ENCODE results near the gene ZNF518A.
A peak's percentile ranks its signal among the peaks of the same experiment; 100 is the strongest.

ZNF518A gene

DNA sequence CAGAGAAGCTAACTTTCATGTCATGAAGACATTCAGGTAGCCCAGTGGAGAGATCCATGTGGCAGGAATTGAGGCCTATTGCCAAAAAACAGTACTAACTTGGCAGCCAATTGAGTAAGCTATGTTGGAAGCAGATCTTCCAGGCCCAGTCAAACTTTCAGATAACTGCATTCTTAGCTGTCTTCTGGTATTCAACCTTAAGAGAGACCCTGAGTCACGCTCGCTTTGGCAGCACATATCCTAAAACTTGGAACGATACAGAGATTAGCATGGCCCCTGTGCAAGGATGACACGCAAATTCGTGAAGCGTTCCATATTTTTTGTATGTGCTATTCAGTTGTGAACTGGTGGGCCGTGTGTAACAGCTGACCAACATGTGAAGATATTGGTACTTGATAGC lies 17.6 kb upstream of the ZNF518A start:
- Histone ChIP-seq H2AFZ (ENCODE audit: low read depth, low read length) (no peak overlapping the region), H3K4me3 (ENCODE audit: low read length) (no peak overlapping the region), H3K36me3 (ENCODE audit: insufficient read depth, low read length) (no peaks in the 10 kb centered on the region), H3K9me3 (ENCODE audit: low read length) (peaks cover 6% of the 10 kb centered on the region), H3K27me3 (ENCODE audit: insufficient read depth, low read length) (no peaks in the 10 kb centered on the region), H3K4me1 (ENCODE audit: insufficient read depth, low read length) (peaks cover 6% of the 10 kb centered on the region)

- Histone ChIP-seq H3K27me3 (ENCODE audit: insufficient read depth, low read length) (no peaks in the 10 kb centered on the region), H3K4me1 (ENCODE audit: insufficient read depth, low read length) (no peaks in the 10 kb centered on the region), H3K4me3 (ENCODE audit: low read length) (no peak overlapping the region), H2AFZ (ENCODE audit: low read depth, low read length) (no peak overlapping the region), H3K36me3 (ENCODE audit: insufficient read depth, low read length) (no peaks in the 10 kb centered on the region), H3K9me3 (ENCODE audit: low read length) (no peaks in the 10 kb centered on the region)
Observed at GRCh38 chr10:96118604-96119450, 11.3 kb upstream of the ZNF518A start.

DNA sequence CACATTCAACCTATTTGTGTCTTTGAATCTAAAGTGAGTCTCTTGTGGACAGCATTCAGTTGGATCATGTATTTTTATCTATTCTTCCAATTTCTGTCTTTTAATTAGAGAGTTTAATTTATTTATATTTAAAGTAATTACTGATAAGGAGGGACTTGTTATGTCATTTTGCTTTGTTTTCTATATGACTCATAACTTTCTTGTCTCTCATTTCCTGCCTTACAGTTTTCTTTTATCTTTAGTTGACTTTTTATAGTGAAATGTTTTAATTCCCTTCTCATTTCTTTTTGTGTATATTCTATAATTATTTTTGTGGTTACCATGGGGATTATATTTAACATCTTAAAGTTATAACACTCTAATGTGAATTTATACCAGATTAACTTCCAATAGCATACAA lies 7.3 kb upstream of the ZNF518A start:
- H2AFZ ChIP-seq (ENCODE audit: low read depth, low read length): no peak overlapping the region
- no peaks in the 10 kb centered on the region for H3K27me3 ChIP-seq (ENCODE audit: insufficient read depth, low read length)
- peaks cover 9% of the 10 kb centered on the region for H3K4me1 ChIP-seq (ENCODE audit: insufficient read depth, low read length)
- H3K9me3 ChIP-seq (ENCODE audit: low read length): no peaks in the 10 kb centered on the region
- H3K4me3 ChIP-seq (ENCODE audit: low read length): no peak overlapping the region
- H3K36me3 ChIP-seq (ENCODE audit: insufficient read depth, low read length): no peaks in the 10 kb centered on the region

DNA sequence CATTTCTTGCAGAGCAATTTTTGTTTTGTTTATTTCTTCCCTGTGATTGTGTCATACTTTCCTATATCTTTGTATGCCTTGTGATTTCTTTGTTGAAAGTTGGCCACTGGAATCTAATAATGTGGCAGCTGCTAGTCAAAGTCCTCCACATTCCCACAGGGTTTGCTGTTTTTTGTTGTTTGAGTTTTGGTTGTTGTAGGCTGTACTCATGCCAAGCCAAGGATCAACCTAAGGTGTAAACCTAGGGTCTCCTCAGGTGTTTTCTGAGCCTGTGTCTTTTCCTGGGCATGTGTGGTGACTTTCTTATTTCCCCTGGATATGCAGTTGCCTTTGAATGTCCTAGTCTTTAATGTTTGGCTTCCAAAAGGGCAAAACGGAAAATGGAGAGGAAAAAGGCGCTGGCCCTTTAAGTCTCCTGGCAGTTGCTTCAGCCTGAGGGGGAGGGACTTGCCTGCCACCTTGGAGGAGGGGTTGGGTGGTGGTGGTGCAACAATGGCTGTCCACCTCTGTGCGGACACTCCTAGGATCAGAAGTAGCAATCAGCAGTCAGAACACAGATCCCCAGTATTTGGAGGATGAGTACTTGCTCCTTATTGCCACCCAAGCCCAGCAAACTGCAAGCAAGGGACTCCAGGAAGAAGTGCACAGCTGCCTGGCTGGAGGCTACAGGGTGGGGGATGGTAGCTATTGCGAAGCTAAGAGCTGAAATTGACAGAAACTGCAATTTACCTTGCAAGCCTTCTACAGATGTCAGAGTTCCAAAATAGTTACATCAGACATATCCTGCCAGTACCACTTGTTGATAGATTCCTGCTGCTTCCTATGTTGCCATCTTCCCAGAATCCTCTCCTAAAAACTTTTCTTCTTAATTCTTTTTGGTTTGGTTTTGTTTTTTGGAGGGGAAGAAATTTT lies 5.6 kb upstream of the ZNF518A start:
- Histone ChIP-seq H3K36me3 (ENCODE audit: insufficient read depth, low read length) (no peaks in the 10 kb centered on the region), H3K4me1 (ENCODE audit: insufficient read depth, low read length) (peaks cover 14% of the 10 kb centered on the region), H3K4me3 (ENCODE audit: low read length) (peak overlapping the region; percentile 52), H3K9me3 (ENCODE audit: low read length) (no peaks in the 10 kb centered on the region), H3K27me3 (ENCODE audit: insufficient read depth, low read length) (no peaks in the 10 kb centered on the region), H2AFZ (ENCODE audit: low read depth, low read length) (peak overlapping the region; percentile 85)

DNA sequence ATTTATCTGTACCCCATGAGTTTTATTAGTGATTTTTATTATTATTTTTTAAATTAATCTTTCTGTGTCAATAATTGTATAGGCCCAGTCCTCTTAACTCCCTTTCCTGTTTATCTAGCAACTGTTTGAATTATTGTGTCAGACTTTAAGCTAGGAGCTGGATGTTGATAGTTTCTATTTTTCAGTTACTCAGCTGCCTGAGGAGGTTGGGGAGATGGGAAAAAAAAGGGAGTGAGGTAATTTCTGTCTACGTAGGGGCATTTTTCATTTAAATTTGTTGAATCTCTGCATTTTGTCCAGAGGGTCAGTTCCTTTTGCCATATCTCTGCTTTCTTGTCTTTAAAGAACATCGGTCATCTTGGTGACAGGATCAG lies 5.0 kb upstream of the ZNF518A start:
- Histone ChIP-seq H3K36me3 (ENCODE audit: insufficient read depth, low read length) (no peaks in the 10 kb centered on the region), H2AFZ (ENCODE audit: low read depth, low read length) (no peak overlapping the region), H3K27me3 (ENCODE audit: insufficient read depth, low read length) (no peaks in the 10 kb centered on the region), H3K4me1 (ENCODE audit: insufficient read depth, low read length) (peaks cover 14% of the 10 kb centered on the region), H3K4me3 (ENCODE audit: low read length) (no peak overlapping the region), H3K9me3 (ENCODE audit: low read length) (no peaks in the 10 kb centered on the region)

DNA sequence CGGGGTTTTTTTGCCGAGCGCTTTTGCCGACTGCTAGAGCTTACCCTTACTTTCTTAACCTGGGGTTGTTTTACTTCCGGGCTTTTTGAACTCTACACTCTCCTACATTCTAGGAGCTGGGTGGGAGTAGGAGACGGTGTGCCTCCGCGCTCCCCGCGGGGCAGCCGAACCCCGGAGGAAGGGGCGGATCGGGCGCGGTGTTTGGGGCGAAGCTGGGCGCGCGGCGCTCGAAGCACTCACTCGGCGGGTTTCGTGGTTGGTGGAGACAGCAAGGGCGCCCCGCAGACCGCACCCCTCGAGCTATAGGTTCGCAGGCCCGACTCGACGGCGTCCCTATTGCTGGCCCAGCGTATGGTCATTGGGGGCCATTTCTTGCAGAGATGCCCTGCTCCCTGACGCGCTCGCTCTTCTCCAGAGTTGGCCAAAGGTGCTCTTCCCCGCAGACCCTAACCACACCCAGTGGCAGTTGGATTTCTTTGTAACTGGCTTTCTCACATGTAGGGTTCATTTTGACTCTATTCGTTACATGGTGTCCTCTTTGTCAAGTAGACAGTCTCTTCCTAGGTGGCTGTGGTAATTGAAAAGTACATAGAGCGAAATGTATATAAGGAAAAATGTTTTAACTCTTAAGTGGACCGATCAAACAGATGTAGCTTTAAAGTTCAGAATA lies 364 bp downstream of the ZNF518A start:
- H3K9me3 ChIP-seq (ENCODE audit: low read length): no peaks in the 10 kb centered on the region
- peak overlapping the region; percentile 84 for H3K4me3 ChIP-seq (ENCODE audit: low read length)
- H2AFZ ChIP-seq (ENCODE audit: low read depth, low read length): peak overlapping the region; percentile 85
- peaks cover 25% of the 10 kb centered on the region for H3K36me3 ChIP-seq (ENCODE audit: insufficient read depth, low read length)
- no peaks in the 10 kb centered on the region for H3K27me3 ChIP-seq (ENCODE audit: insufficient read depth, low read length)
- H3K4me1 ChIP-seq (ENCODE audit: insufficient read depth, low read length): peaks cover 18% of the 10 kb centered on the region

- Histone ChIP-seq H2AFZ (ENCODE audit: low read depth, low read length) (no peak overlapping the region), H3K4me3 (ENCODE audit: low read length) (peak overlapping the region; percentile 84), H3K27me3 (ENCODE audit: insufficient read depth, low read length) (no peaks in the 10 kb centered on the region), H3K4me1 (ENCODE audit: insufficient read depth, low read length) (peaks cover 18% of the 10 kb centered on the region), H3K36me3 (ENCODE audit: insufficient read depth, low read length) (peaks cover 35% of the 10 kb centered on the region), H3K9me3 (ENCODE audit: low read length) (no peaks in the 10 kb centered on the region)
Observed at GRCh38 chr10:96131621-96132020, 1.5 kb downstream of the ZNF518A start.

- Histone ChIP-seq H3K36me3 (ENCODE audit: insufficient read depth, low read length) (peaks cover 50% of the 10 kb centered on the region), H2AFZ (ENCODE audit: low read depth, low read length) (no peak overlapping the region), H3K4me1 (ENCODE audit: insufficient read depth, low read length) (peaks cover 18% of the 10 kb centered on the region), H3K9me3 (ENCODE audit: low read length) (no peaks in the 10 kb centered on the region), H3K4me3 (ENCODE audit: low read length) (no peak overlapping the region), H3K27me3 (ENCODE audit: insufficient read depth, low read length) (no peaks in the 10 kb centered on the region)
Observed at GRCh38 chr10:96133135-96133534, 3.0 kb downstream of the ZNF518A start.

GRCh38 chr10:96136810-96137209 lies 6.7 kb downstream of the ZNF518A start:
- Histone ChIP-seq H3K36me3 (ENCODE audit: insufficient read depth, low read length) (peaks cover 72% of the 10 kb centered on the region), H3K27me3 (ENCODE audit: insufficient read depth, low read length) (no peaks in the 10 kb centered on the region)

GRCh38 chr10:96137567-96137966 lies 7.5 kb downstream of the ZNF518A start:
- H3K9me3 ChIP-seq (ENCODE audit: low read length): no peaks in the 10 kb centered on the region
- no peaks in the 10 kb centered on the region for H3K27me3 ChIP-seq (ENCODE audit: insufficient read depth, low read length)
- H2AFZ ChIP-seq (ENCODE audit: low read depth, low read length): no peak overlapping the region
- H3K4me3 ChIP-seq (ENCODE audit: low read length): no peak overlapping the region
- H3K4me1 ChIP-seq (ENCODE audit: insufficient read depth, low read length): peaks cover 2% of the 10 kb centered on the region
- H3K36me3 ChIP-seq (ENCODE audit: insufficient read depth, low read length): peaks cover 76% of the 10 kb centered on the region

More at GRCh38 chr10:96136810-96137209, 6.7 kb downstream of the ZNF518A start:
- Histone ChIP-seq H3K4me1 (ENCODE audit: insufficient read depth, low read length) (peaks cover 8% of the 10 kb centered on the region), H3K4me3 (ENCODE audit: low read length) (no peak overlapping the region), H2AFZ (ENCODE audit: low read depth, low read length) (no peak overlapping the region), H3K9me3 (ENCODE audit: low read length) (no peaks in the 10 kb centered on the region)

GRCh38 chr10:96138102-96138501 lies 8.0 kb downstream of the ZNF518A start:
- no peak overlapping the region for H2AFZ ChIP-seq (ENCODE audit: low read depth, low read length)
- peaks cover 78% of the 10 kb centered on the region for H3K36me3 ChIP-seq (ENCODE audit: insufficient read depth, low read length)
- no peaks in the 10 kb centered on the region for H3K27me3 ChIP-seq (ENCODE audit: insufficient read depth, low read length)
- no peak overlapping the region for H3K4me3 ChIP-seq (ENCODE audit: low read length)
- H3K4me1 ChIP-seq (ENCODE audit: insufficient read depth, low read length): no peaks in the 10 kb centered on the region
- H3K9me3 ChIP-seq (ENCODE audit: low read length): no peaks in the 10 kb centered on the region

- H3K36me3 ChIP-seq (ENCODE audit: insufficient read depth, low read length): peaks cover 70% of the 10 kb centered on the region
Observed at GRCh38 chr10:96152437-96152836, 22.3 kb downstream of the ZNF518A start.

GRCh38 chr10:96153070-96153469 lies 23.0 kb downstream of the ZNF518A start:
- Histone ChIP-seq H3K27me3 (ENCODE audit: insufficient read depth, low read length) (no peaks in the 10 kb centered on the region), H2AFZ (ENCODE audit: low read depth, low read length) (no peak overlapping the region), H3K4me3 (ENCODE audit: low read length) (no peak overlapping the region), H3K9me3 (ENCODE audit: low read length) (no peaks in the 10 kb centered on the region), H3K4me1 (ENCODE audit: insufficient read depth, low read length) (no peaks in the 10 kb centered on the region), H3K36me3 (ENCODE audit: insufficient read depth, low read length) (peaks cover 72% of the 10 kb centered on the region)

More at GRCh38 chr10:96152437-96152836, 22.3 kb downstream of the ZNF518A start:
- Histone ChIP-seq H3K27me3 (ENCODE audit: insufficient read depth, low read length) (no peaks in the 10 kb centered on the region), H3K4me1 (ENCODE audit: insufficient read depth, low read length) (no peaks in the 10 kb centered on the region), H2AFZ (ENCODE audit: low read depth, low read length) (no peak overlapping the region), H3K9me3 (ENCODE audit: low read length) (no peaks in the 10 kb centered on the region), H3K4me3 (ENCODE audit: low read length) (no peak overlapping the region)
